OCI-M1 (cell line): ENCODE measurements around the gene DENR.

Experiments used
- DNase-seq: peaks from one replicate; lab custom pipeline; 2025; lab: John Stamatoyannopoulos, UW

Gene DENR

DNA sequence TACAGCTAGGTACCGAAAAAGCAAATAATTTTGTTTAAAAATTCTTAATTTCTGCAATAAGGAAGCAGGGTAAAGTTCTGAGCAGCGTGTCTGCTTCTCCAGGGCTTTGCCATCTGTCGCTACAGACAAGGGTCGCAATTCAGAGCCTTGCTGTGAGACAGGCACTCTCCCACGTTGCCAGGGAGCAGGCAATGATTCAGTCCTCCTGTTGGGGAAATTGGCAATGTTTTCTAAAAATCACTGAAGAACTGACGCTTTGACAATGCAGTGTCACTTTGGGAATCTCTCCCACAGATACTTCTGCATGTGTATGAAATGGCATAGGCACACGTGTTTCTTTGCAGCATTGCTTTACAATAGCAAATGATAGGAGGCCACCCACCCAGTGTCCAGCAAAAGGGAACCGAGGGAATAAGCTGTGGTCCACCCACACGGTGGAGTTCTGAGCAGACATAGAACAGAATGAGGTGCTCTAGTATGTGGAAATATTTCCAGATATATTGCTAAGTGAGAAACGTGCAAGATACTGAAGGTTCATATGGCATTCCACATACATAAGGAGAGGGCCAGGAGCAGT is 66.7 kb downstream of the DENR start:
- DNase-seq, result no peak

DNA sequence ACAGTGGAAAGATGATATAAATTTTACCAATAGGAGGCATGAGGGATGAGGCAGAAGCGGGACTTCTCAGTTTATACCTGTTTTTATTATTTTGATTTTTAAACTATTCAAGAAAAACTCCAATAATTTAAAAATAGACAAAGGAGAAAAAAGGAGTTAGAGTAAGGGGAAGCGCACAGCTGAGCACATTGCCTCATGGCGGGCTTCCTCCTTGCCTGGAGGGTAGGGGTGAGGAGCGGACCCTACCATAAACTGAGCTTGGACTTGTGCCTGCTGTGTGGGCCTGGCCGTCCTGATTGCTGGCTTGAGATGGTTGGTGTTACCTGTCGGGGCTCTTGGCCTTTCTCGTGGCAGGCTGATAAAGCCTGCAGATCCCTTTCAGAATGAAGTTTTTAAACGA is 67.5 kb downstream of the DENR start:
- no peak for DNase-seq
